Neural progenitor cell (in vitro differentiated cells): ENCODE results near the gene ZC3H4. TPM values are rescaled to one million over a fixed set of nuclear protein-coding genes. Genes with fewer than 3 reads are reported as not detected.

Source experiments
- DNase-seq: peaks from one replicate; pipeline ENCODE4 v3.0.0-alpha.2; 2016; ENCODE audit warnings: low spot score
- H2AFZ ChIP-seq: fragments of 200-600 bp; sonication (generic); replicated peaks from 2 replicates; pipeline ENCODE4 v1.6.1; 2016; ENCODE audit warnings: antibody characterized with exemption
- H3F3A ChIP-seq: fragments of 200-600 bp; sonication (generic); 2 replicates; pipeline ENCODE4 v1.6.1; 2016; ENCODE audit warnings: antibody characterized with exemption, low read depth
- H3K27ac ChIP-seq: fragments of 200-600 bp; sonication (generic); 2 replicates; pipeline ENCODE4 v1.5.1; 2016; ENCODE audit warnings: mild to moderate bottlenecking
- H3K27me3 ChIP-seq: fragments of 200-600 bp; sonication (generic); 2 replicates; pipeline ENCODE4 v1.6.1; 2016; ENCODE audit warnings: mild to moderate bottlenecking, moderate library complexity
- H3K36me3 ChIP-seq: fragments of 200-600 bp; sonication (generic); 2 replicates; pipeline ENCODE4 v1.5.1; 2016
- H3K4me1 ChIP-seq: fragments of 200-600 bp; sonication (generic); 2 replicates; pipeline ENCODE4 v1.6.1; 2016; ENCODE audit warnings: mixed run types
- H3K4me2 ChIP-seq: fragments of 200-600 bp; sonication (generic); 2 replicates; pipeline ENCODE4 v1.6.1; 2016
- H3K4me3 ChIP-seq: fragments of 200-600 bp; sonication (generic); 2 replicates; pipeline ENCODE4 v1.5.1; 2016
- H3K79me2 ChIP-seq: fragments of 200-600 bp; sonication (generic); 2 replicates; pipeline ENCODE4 v1.6.1; 2016; ENCODE audit warnings: low read depth
- H3K9ac ChIP-seq: fragments of 200-600 bp; sonication (generic); 2 replicates; pipeline ENCODE4 v1.6.1; 2016
- H3K9me3 ChIP-seq: fragments of 200-600 bp; sonication (generic); 2 replicates; pipeline ENCODE4 v1.5.1; 2016; ENCODE audit warnings: low read depth
- H4K20me1 ChIP-seq: fragments of 200-600 bp; sonication (generic); 2 replicates; pipeline ENCODE4 v1.6.1; 2016; ENCODE audit warnings: low read depth
- H3K27ac Mint-ChIP-seq: 3 replicates; pipeline ENCODE4 v1.8.0; 2021; ENCODE audit warnings: mixed read lengths
- H3K27me3 Mint-ChIP-seq: 2 replicates; pipeline ENCODE4 v1.8.0; 2022; ENCODE audit warnings: low read depth, mild to moderate bottlenecking, inconsistent platforms, moderate library complexity, mixed read lengths; ENCODE audit not compliant: insufficient read depth
- H3K36me3 Mint-ChIP-seq: 3 replicates; pipeline ENCODE4 v1.8.0; 2021; ENCODE audit warnings: mixed read lengths
- H3K4me1 Mint-ChIP-seq: 3 replicates; pipeline ENCODE4 v1.8.0; 2021; ENCODE audit warnings: mixed read lengths
- H3K4me3 Mint-ChIP-seq: 3 replicates; pipeline ENCODE4 v1.8.0; 2021; ENCODE audit warnings: mild to moderate bottlenecking, moderate library complexity, mixed read lengths
- H3K9me3 Mint-ChIP-seq: 3 replicates; pipeline ENCODE4 v1.8.0; 2020; ENCODE audit warnings: mixed read lengths
- EZH2 ChIP-seq: fragments of 200-600 bp; sonication (generic); IDR thresholded peaks from 2 replicates; pipeline ENCODE4 v1.6.1; 2017; ENCODE audit warnings: antibody characterized with exemption, mild to moderate bottlenecking, moderate library complexity
- EZH2phosphoT487 ChIP-seq: fragments of 200-600 bp; sonication (generic); IDR thresholded peaks from 2 replicates; pipeline ENCODE4 v1.6.1; 2017; ENCODE audit warnings: antibody characterized with exemption
- total RNA-seq: library from RNA; depleted of rRNA; stranded (reverse); fragments of >200 nt; gene quantifications from 2 replicates; pipeline ENCODE4 v1.2.3, GENCODE V29; 2015; ENCODE audit warnings: low replicate concordance
- TF ChIP-seq, protein P1 (sequence below): fragments of 200-600 bp; sonication (generic); IDR thresholded peaks from 2 replicates; pipeline ENCODE4 v1.5.1; 2017; ENCODE audit warnings: antibody characterized with exemption, mild to moderate bottlenecking

The ZC3H4 gene
- total RNA-seq, result 19.1 and 29.1 TPM in 2 replicates

- TF ChIP-seq EZH2phosphoT487, result no peak
- Histone ChIP-seq H3K79me2 (peaks cover 41% of the 10 kb centered on the region), H3K4me3 (peak within 1 kb of the TSS; percentile 97), H3K9me3 (no peaks in the 10 kb centered on the region), H3F3A (peaks cover 35% of the 10 kb centered on the region), H4K20me1 (no peaks in the 10 kb centered on the region), H3K4me2 (peak within 1 kb of the TSS; percentile 88), H3K36me3 (no peaks in the 10 kb centered on the region), H3K9ac (peak within 1 kb of the TSS; percentile 99), H3K27ac (peak within 1 kb of the TSS; percentile 99), H3K4me1 (peaks cover 23% of the 10 kb centered on the region), H3K27me3 (no peaks in the 10 kb centered on the region), H2AFZ (peak within 1 kb of the TSS; percentile 83)
- Mint-ChIP-seq H3K4me1 (peaks cover 35% of the 10 kb centered on the region), H3K27me3 (peaks cover 5% of the 10 kb centered on the region), H3K36me3 (peaks cover 10% of the 10 kb centered on the region), H3K4me3 (peak within 1 kb of the TSS; percentile 97), H3K9me3 (no peaks in the 10 kb centered on the region), H3K27ac (peak within 1 kb of the TSS; percentile 99)
- peak; percentile 99 for DNase-seq
Observed at GRCh38 chr19:47112997-47113849, at the start of gene ZC3H4. Gene ZC3H4 (minus strand): TSS chr19:47113776. CDS start chr19:47112584, 1,192 bp downstream.

DNA sequence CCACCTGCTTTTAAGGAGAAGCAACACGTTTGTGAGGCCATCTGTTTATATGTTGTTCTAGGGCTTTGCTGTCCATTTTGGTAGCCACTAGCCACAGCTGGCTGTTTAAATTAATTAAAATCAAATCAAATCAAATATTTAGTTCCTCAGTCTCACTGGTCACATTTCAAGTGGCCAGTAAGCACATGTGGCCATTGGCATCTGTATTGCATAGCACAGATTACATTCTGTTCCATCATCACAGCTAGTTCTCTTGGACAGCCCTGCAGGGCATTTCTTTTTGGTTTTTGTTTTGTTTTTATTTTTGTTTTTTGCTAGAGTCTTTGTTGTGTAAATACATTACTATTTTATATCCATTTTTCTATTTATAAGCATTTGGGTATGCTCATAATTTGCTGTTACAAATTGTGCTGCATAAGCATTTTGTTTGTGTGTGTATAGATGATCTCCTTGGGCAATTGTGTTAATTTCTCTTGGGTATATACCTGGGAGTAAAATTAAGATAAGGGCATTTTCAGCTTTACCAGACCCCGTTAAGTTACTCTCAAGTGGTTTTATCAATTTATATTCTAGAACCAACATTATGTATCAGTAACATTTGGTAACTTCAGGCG is 48.4 kb upstream of the ZC3H4 start:
- no peak overlapping the region for H3K27ac ChIP-seq

GRCh38 chr19:47158879-47159503 is 45.4 kb upstream of the ZC3H4 start:
- H3K27me3 Mint-ChIP-seq, result no peaks in the 10 kb centered on the region
- TF ChIP-seq, protein P1, sequence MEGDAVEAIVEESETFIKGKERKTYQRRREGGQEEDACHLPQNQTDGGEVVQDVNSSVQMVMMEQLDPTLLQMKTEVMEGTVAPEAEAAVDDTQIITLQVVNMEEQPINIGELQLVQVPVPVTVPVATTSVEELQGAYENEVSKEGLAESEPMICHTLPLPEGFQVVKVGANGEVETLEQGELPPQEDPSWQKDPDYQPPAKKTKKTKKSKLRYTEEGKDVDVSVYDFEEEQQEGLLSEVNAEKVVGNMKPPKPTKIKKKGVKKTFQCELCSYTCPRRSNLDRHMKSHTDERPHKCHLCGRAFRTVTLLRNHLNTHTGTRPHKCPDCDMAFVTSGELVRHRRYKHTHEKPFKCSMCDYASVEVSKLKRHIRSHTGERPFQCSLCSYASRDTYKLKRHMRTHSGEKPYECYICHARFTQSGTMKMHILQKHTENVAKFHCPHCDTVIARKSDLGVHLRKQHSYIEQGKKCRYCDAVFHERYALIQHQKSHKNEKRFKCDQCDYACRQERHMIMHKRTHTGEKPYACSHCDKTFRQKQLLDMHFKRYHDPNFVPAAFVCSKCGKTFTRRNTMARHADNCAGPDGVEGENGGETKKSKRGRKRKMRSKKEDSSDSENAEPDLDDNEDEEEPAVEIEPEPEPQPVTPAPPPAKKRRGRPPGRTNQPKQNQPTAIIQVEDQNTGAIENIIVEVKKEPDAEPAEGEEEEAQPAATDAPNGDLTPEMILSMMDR, result no peak
- no peak for TF ChIP-seq EZH2phosphoT487
- peaks cover 38% of the 10 kb centered on the region for H3K4me1 Mint-ChIP-seq
- H3K9me3 ChIP-seq, result no peaks in the 10 kb centered on the region
- H3K4me1 ChIP-seq, result peaks cover 16% of the 10 kb centered on the region
- no peak for DNase-seq
- peaks cover 16% of the 10 kb centered on the region for H3K36me3 ChIP-seq
- no peak overlapping the region for H3K4me3 Mint-ChIP-seq
- peak overlapping the region; percentile 93 for H3K27ac Mint-ChIP-seq
- no peaks in the 10 kb centered on the region for H3K9me3 Mint-ChIP-seq
- no peaks in the 10 kb centered on the region for H3K27me3 ChIP-seq
- H3K4me3 ChIP-seq, result no peak overlapping the region
- H2AFZ ChIP-seq, result no peak overlapping the region
- H3K27ac ChIP-seq, result no peak overlapping the region
- H3K36me3 Mint-ChIP-seq, result peaks cover 22% of the 10 kb centered on the region
- no peak overlapping the region for H3K9ac ChIP-seq
- H3F3A ChIP-seq, result peaks cover 35% of the 10 kb centered on the region
- H3K4me2 ChIP-seq, result no peak overlapping the region
- H3K79me2 ChIP-seq, result peaks cover 90% of the 10 kb centered on the region
- H4K20me1 ChIP-seq, result peaks cover 47% of the 10 kb centered on the region

More for the DNA sequence above, 48.4 kb upstream of the ZC3H4 start:
- H3K4me1 Mint-ChIP-seq, result peaks cover 24% of the 10 kb centered on the region
- Histone ChIP-seq H3F3A (peaks cover 12% of the 10 kb centered on the region), H3K36me3 (peaks cover 8% of the 10 kb centered on the region), H2AFZ (no peak overlapping the region), H3K9ac (no peak overlapping the region), H3K27me3 (no peaks in the 10 kb centered on the region), H3K4me1 (peaks cover 11% of the 10 kb centered on the region), H3K79me2 (peaks cover 80% of the 10 kb centered on the region), H4K20me1 (peaks cover 30% of the 10 kb centered on the region), H3K4me2 (no peak overlapping the region), H3K4me3 (no peak overlapping the region), H3K9me3 (no peaks in the 10 kb centered on the region)
- H3K27ac Mint-ChIP-seq, result no peak overlapping the region
- no peak for DNase-seq
- H3K36me3 Mint-ChIP-seq, result peaks cover 17% of the 10 kb centered on the region
- no peaks in the 10 kb centered on the region for H3K9me3 Mint-ChIP-seq
- peaks cover 2% of the 10 kb centered on the region for H3K27me3 Mint-ChIP-seq
- TF ChIP-seq, protein P1, result no peak
- TF ChIP-seq EZH2 (no peak), EZH2phosphoT487 (no peak)
- no peak overlapping the region for H3K4me3 Mint-ChIP-seq
